Stimulated activated CD4-positive, alpha-beta T cell treated with anti-CD3 and anti-CD28 coated beads, Interleukin-1b, Interleukin-23, amount 100 ng/mL, for 48 hours (primary cell): ENCODE measurements around the gene TMEM248.

Source experiments
- DNase-seq: peaks from one replicate; pipeline ENCODE4 v3.0.0-alpha.2; 2020

Gene TMEM248

DNA sequence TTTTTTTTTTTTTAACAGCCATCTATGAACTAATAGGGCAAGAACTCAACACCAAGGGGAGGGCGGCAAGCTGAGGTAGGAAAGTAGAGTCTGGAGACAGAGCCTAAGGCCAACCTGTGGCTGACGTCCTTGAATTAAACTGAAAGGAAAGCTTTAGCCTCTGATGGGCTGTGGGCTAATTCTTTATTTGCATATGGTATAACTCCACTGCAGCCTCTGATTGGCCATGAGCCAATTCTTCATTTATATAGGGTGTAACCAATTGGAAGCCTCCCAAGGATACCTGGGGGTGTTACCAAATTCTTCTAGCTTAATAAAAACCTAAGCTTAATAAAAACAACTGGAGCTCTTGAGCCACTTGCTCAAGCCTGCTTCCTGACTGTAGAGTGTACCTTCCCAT is 85.9 kb downstream of the TMEM248 start:
- no peak for DNase-seq
